Natural killer cell (primary cell): ENCODE results near the gene FARS2. TPM values are rescaled to one million over a fixed set of nuclear protein-coding genes. Genes with fewer than 3 reads are reported as not detected.

ENCODE experiments used
- ATAC-seq, 3 donors: fragments of 150-1000 bp in 2 of 3; fragments of 200-7000 bp in 1 of 3; cut with Tn5 transposase; 1 replicate in 1 of 3; 2 replicates in 2 of 3; pipeline ENCODE4 v1.10.0; 2021; ENCODE audit warnings: mild to moderate bottlenecking in 2 of 3, moderate library complexity in 2 of 3
- DNase-seq, 2 donors: peaks; one replicate each; pipeline versions ENCODE4 v3.0.0 to v3.0.0-alpha.2; 2013 to 2021; ENCODE audit warnings: mixed read lengths in 1 of 2
- H3K27ac ChIP-seq: one replicate; pipeline ENCODE4 v1.5.1; 2013; ENCODE audit warnings: mild to moderate bottlenecking, low read length
- H3K27me3 ChIP-seq: one replicate; pipeline ENCODE4 v1.6.1; 2013; ENCODE audit warnings: low read length; ENCODE audit not compliant: control insufficient read depth, insufficient read depth
- H3K36me3 ChIP-seq: one replicate; pipeline ENCODE4 v1.6.1; 2013; ENCODE audit warnings: low read length; ENCODE audit not compliant: control insufficient read depth, insufficient read depth
- H3K4me1 ChIP-seq: one replicate; pipeline ENCODE4 v1.6.1; 2013; ENCODE audit warnings: low read length; ENCODE audit not compliant: control insufficient read depth, insufficient read depth
- H3K4me3 ChIP-seq: one replicate; pipeline ENCODE4 v1.5.1; 2013; ENCODE audit warnings: low read length
- H3K9me3 ChIP-seq: one replicate; pipeline ENCODE4 v1.6.1; 2013; ENCODE audit warnings: low read length; ENCODE audit not compliant: control insufficient read depth, insufficient read depth
- H3K27ac Mint-ChIP-seq, 2 donors: one replicate each; pipeline ENCODE4 v1.8.0; 2022; ENCODE audit warnings: mild to moderate bottlenecking in 2 of 2, mixed read lengths in 2 of 2, moderate library complexity in 1 of 2
- H3K27me3 Mint-ChIP-seq, 2 donors: one replicate each; pipeline ENCODE4 v1.8.0; 2022; ENCODE audit warnings: low read depth in 2 of 2, mixed read lengths in 2 of 2
- H3K36me3 Mint-ChIP-seq: one replicate; pipeline ENCODE4 v1.8.0; 2022; ENCODE audit warnings: mixed read lengths
- H3K4me1 Mint-ChIP-seq, 2 donors: one replicate each; pipeline ENCODE4 v1.8.0; 2022; ENCODE audit warnings: mixed read lengths in 2 of 2
- H3K4me3 Mint-ChIP-seq: one replicate; pipeline ENCODE4 v1.8.0; 2022; ENCODE audit warnings: mild to moderate bottlenecking, moderate library complexity, mixed read lengths
- H3K9me3 Mint-ChIP-seq, 2 donors: one replicate each; pipeline ENCODE4 v1.8.0; 2022; ENCODE audit warnings: mixed read lengths in 2 of 2
- CTCF ChIP-seq: fragments of 200-600 bp; IDR thresholded peaks from one replicate; pipeline ENCODE4 v1.8.0; 2022; ENCODE audit warnings: antibody characterized with exemption
- WGBS: methylation state at CpG from one replicate; pipeline ENCODE4 v1.1.7; 2013; ENCODE audit warnings: missing lambda C conversion rate; ENCODE audit not compliant: insufficient coverage; 5-methylcytosine and 5-hydroxymethylcytosine counted together
- intact Hi-C: fragments of 100-400 bp; cut with micrococcal nuclease; formaldehyde crosslinking; loops from one replicate; pipeline ENCODE4 v1.14.2; 2022
- total RNA-seq, 4 donors: library from RNA; stranded (reverse); fragments of 120-200 nt in 1 of 4; gene quantifications; one replicate each; pipeline versions ENCODE4 v1.2.3 to v1.2.4, GENCODE V29; 2013 to 2022

Gene FARS2
- total RNA-seq, 3 donors from 2014 or later (not counting 1 experiment from before 2014, with no cell fraction given) = 15.3 to 24.8 (median 22.7) TPM

GRCh38 chr6:5638666-5639065, 377.4 kb downstream of the FARS2 start:
- ATAC-seq (no peak), DNase-seq (no peak)
- WGBS = 96% methylated on average over 7 of the region's 8 CpGs
- Histone ChIP-seq H3K36me3 (no peaks in the 10 kb centered on the region), H3K4me3 (no peak overlapping the region), H3K27ac (no peak overlapping the region), H3K27me3 (no peaks in the 10 kb centered on the region), H3K9me3 (peaks cover 11% of the 10 kb centered on the region), H3K4me1 (no peaks in the 10 kb centered on the region)
- no peak for TF ChIP-seq CTCF
- intact Hi-C loops = no loop called here
- Mint-ChIP-seq H3K27me3 (no peaks in the 10 kb centered on the region), H3K9me3 (peaks cover 2 to 5% of the 10 kb centered on the region in 2 donors), H3K27ac (no peak overlapping the region), H3K36me3 (no peaks in the 10 kb centered on the region), H3K4me3 (no peak overlapping the region), H3K4me1 (no peaks in the 10 kb centered on the region)

- H3K27me3 ChIP-seq = no peaks in the 10 kb centered on the region
- no peak for ATAC-seq
- no peak for DNase-seq
- no peak overlapping the region for H3K27ac ChIP-seq
- Mint-ChIP-seq H3K4me1 (no peaks in the 10 kb centered on the region), H3K4me3 (no peak overlapping the region), H3K27ac (no peak overlapping the region), H3K36me3 (no peaks in the 10 kb centered on the region), H3K27me3 (no peaks in the 10 kb centered on the region), H3K9me3 (peaks cover 2 to 5% of the 10 kb centered on the region in 2 donors)
- no peak overlapping the region for H3K4me3 ChIP-seq
- TF ChIP-seq CTCF = no peak
- no peaks in the 10 kb centered on the region for H3K36me3 ChIP-seq
- 100% methylated on average over 2 of the region's 2 CpGs for WGBS
- no peaks in the 10 kb centered on the region for H3K4me1 ChIP-seq
- intact Hi-C loops = no loop called here
- H3K9me3 ChIP-seq = peaks cover 11% of the 10 kb centered on the region
These were observed 377.9 kb downstream of the FARS2 start for GRCh38 chr6:5639193-5639592.

- 97% methylated on average over 4 of the region's 4 CpGs for WGBS
These were observed 379.3 kb downstream of the FARS2 start for GRCh38 chr6:5640614-5641013.

More at GRCh38 chr6:5640614-5641013, 379.3 kb downstream of the FARS2 start:
- intact Hi-C loops = no loop called here
- Histone ChIP-seq H3K36me3 (no peaks in the 10 kb centered on the region), H3K4me1 (no peaks in the 10 kb centered on the region), H3K4me3 (no peak overlapping the region), H3K27me3 (no peaks in the 10 kb centered on the region), H3K27ac (no peak overlapping the region), H3K9me3 (peaks cover 11% of the 10 kb centered on the region)
- H3K27ac Mint-ChIP-seq = no peak overlapping the region
- ATAC-seq (no peak), DNase-seq (no peak)
- no peaks in the 10 kb centered on the region for H3K36me3 Mint-ChIP-seq
- TF ChIP-seq CTCF = no peak
- no peak overlapping the region for H3K4me3 Mint-ChIP-seq
- H3K27me3 Mint-ChIP-seq = no peaks in the 10 kb centered on the region
- H3K9me3 Mint-ChIP-seq = peaks cover 2 to 5% of the 10 kb centered on the region in 2 donors
- no peaks in the 10 kb centered on the region for H3K4me1 Mint-ChIP-seq
